GM21360 (cell line): ENCODE measurements around the gene CMKLR1.

Source experiments
- ATAC-seq: cut with Tn5 transposase; IDR thresholded peaks from one replicate; pipeline ENCODE4 v1.9.1; 2021; ENCODE audit warnings: mild to moderate bottlenecking, moderate library complexity; ENCODE audit not compliant: unreplicated experiment

The CMKLR1 gene

DNA sequence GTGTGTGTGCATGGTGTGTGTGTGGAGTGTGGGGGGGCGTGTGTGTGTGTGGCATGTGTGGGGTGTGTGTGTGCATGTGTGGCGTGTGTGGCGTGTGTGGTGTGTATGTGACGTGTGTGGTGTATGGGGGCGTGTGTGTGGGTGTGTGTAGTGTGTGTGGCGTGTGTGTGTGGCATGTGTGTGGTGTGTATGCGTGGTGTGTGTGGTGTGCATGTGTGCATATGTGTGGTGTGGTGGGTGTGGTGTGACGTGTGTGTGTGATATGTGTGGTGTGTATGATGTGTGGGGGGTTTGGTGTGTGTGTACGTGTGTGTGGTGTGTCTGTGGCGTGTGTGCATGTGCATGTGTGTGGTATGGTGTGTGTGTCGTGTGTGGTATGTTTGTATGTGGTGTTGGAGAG, 24.1 kb upstream of the CMKLR1 start:
- no peak for ATAC-seq

DNA sequence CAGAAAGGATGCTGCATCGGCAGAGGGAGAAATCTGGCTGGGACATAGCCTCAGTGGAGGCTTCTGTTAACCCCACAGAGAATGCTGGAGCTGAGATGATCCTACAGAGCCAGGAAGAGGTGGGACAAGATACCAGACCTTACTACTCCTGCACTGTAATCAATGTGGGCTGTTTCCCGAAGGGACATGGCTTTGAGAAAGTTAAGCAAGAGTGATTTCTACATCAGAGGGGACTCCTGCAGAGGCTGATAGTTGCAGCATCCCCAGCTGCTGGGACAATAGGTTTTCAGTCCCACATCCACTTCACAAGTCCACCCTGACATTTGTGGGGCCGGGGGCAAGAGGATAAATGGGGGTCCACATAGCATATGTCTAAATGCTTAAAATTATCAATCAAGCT, 22.5 kb upstream of the CMKLR1 start:
- no peak for ATAC-seq

DNA sequence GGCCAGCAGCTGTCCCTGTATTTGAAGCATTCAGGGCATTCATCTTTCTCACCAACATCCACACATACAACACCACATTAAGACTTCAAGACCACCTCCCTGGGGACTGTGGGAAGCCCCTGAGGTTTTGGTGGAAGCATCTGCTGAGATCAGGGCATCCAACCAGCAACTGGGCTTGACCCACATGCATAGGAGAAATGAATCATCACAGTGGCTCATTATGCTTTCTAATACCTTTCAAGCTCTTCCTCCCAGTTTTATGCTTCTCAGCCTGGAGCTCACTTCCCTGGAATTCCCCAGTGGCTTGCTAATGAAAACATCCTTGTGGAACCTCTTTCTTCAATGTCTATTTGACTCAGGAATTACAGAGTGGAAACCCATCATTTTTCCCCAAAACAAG, 21.4 kb upstream of the CMKLR1 start:
- ATAC-seq, result no peak

DNA sequence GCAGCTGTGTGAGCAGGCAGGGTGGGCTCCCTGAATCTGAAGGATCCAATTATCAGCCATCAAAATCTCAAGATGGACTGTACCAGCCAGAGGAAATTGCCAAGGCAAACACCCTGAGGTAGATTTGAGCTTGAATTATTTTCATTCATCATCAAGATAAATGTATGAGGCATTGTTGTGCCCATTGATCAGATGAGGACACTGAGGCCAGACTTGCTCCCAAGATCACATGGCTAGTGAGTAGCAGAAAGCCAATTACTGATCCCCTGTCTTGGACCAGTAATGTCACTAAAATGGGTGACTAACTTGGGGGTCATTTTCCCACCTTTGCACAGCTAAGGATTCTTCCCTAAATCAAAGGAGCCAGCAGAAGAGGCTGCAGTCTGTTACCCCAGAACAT, 20.9 kb upstream of the CMKLR1 start:
- no peak for ATAC-seq

GRCh38 chr12:108358580-108358965, 19.5 kb upstream of the CMKLR1 start:
- ATAC-seq, result no peak

DNA sequence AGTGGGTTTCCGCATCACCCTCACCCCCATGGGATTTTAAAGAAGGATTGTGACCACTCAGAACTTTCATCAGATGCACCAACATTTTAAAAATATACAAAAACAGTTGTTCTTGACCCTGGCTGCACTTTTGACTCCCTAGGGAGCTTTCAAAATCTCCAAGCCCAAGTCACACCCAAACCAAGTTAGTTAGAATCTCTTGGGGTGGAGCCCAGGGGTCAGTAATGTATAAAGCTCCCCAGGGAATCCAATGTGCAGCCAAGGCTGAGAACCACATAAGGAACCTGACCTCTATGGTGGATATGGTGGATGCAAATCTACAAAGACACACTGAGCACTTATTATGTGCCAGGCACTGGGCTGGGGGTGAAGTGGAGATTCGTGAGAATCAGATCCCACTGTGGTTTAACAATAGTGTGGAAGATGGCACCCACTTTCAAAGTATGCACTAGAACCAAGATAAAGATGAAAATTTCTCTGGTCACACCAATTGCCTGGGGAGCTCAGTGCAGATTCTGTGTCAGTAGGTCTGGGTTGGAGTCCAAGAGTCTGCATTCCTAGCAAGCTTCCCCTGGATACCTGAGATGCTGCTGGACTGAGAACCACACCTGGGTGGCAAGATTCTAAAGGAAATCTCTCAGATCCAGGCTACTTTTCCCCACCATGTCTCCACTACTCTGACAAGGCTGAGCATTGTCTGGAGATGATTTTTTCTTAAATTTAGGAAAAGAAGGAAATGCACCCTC, 18.9 kb upstream of the CMKLR1 start:
- no peak for ATAC-seq

GRCh38 chr12:108356835-108357806, 18.0 kb upstream of the CMKLR1 start:
- no peak for ATAC-seq

DNA sequence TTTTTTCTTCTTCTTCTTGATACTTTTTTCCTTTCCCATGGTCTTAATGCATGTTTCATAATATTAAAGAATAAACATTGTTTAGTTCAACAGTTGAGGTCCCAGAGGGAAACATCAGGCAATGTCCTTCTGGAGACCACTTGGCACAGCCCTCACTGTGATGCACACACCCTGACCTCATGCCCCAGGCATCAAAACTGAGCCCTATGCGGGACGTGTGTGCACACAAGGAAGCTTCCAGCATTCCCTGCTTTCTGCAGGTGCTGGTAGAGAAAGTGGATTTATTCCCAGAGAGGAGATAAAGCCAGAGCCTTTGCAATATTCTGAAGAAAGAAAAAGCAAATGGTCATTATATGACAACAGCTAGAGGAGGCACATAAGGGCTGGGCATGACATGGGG, 16.0 kb upstream of the CMKLR1 start:
- no peak for ATAC-seq

- no peak for ATAC-seq
Measured at GRCh38 chr12:108352591-108352990, 13.5 kb upstream of the CMKLR1 start.

GRCh38 chr12:108350511-108350910, 11.4 kb upstream of the CMKLR1 start:
- ATAC-seq, result no peak

DNA sequence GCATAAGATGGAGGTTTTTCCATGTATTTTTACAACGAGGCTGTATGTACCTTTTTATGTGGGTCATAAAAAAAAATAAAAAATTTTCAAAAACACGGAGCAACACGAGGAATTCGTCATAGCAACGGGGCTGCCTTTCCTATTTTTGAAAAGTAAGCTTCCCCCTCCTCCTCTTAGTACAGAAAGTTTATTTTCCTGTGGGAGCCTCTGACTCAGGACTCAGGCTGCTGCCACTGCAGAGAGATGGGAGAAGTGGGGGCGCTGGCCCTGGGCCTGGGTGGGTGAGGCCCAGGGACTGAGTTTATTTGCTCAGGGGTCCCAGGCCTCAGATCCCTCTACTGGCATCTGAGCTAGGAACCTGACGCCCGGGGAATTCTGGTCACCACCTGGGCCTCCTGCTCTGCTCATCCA, 10.2 kb upstream of the CMKLR1 start:
- ATAC-seq, result no peak

- ATAC-seq, result no peak
Measured at GRCh38 chr12:108348842-108349241, 9.7 kb upstream of the CMKLR1 start.

GRCh38 chr12:108346727-108347710, 7.9 kb upstream of the CMKLR1 start:
- ATAC-seq, result no peak

DNA sequence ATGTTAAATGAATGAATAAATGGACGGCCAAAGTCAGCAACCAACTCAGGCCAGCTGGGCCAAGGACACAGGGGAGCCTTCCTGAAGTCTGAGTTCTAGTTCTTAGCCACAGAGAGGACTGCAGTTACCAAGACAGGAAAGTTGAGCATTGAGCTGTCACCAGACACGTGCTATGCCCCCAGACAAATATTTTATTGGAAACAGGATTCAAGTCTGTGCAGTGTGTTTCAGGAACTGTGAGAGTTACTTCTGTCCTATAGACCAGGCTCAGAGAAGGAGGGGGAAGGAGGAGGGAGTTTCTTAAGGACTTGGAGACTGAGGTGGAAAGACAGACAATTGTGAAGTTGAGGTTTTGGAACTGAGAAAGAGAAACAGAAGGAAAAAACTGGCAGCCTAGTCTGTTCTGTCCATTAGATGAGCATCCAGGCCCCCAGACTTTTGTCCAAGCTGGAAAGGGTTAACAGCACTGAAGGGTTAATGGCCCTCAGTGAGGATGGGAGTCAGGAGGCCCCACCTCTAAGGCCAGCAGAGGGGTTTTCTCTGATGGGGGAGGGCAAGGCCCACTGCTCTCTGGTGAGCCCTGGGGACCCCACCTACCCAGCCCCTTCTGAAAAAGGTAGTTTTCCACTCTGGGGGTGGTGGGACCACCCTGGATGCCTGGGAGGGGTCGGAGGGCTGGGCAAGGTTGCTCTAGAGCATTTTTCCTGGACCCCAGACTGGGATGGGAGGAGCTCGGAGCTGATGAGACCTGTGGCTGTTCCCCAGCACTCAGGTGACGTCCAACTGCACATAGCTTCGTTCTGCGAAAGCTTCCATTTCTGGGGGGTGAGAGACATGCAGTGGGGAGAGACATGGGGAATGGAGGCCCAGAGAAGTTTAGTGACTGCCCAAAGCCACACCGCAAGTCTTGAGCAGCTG, 6.9 kb upstream of the CMKLR1 start:
- ATAC-seq, result no peak

DNA sequence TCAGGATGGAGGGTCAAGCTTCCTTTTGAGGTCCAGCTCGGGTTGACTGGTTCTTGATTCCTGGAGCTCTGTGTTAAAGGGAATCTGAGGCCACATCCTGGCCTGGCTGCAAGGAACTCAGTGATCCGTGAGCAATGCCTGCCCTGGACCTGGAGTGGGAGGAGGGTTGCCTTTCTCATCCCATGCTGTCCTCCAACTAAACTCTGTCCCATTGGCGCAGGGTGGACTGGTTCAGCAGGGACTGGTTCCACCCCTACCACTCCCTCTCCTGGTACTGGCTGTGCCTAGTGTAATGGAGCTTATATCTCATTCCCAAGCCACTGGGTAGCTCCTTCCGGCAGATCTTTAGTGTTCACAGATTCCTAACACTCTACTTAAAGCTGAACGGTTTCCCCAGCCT, 3.9 kb upstream of the CMKLR1 start:
- no peak for ATAC-seq

- no peak for ATAC-seq
Measured at GRCh38 chr12:108341854-108342847, 3.0 kb upstream of the CMKLR1 start.

GRCh38 chr12:108341356-108341755, 2.2 kb upstream of the CMKLR1 start:
- ATAC-seq, result no peak

DNA sequence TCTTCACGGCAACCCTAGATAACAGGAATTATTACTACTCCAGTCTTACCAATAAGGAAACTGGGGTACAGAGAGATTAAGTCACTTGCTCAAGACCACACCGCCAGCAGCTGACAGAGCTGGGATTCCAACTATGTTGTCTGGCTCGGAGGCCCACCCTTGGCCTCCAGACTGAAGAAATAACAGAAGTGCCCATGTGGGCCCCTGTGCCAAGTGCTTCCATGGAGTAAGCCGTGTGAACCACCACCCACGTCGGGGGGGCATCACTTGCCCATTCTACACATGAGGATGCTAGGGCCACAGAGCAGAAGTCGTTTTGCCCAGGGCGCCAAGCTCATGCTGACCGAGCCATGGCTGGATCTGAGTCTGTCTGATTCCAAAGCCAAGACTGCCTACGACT, 926 bp upstream of the CMKLR1 start:
- no peak for ATAC-seq
